Measurements from ENCODE around the gene C2orf72. TPM values are rescaled to one million over a fixed set of nuclear protein-coding genes. Genes with fewer than 3 reads are reported as not detected.

C2orf72 gene
- total RNA-seq, 3 donors from 2014 or later (not counting 1 experiment from before 2014, with no cell fraction given), result not detected

GRCh38 chr2:231047274-231047922 is 10.1 kb downstream of the C2orf72 start:
- Histone ChIP-seq H3K4me1 (ENCODE audit: control insufficient read depth, insufficient read depth, low read length) (peaks cover 27% of the 10 kb centered on the region), H3K27me3 (ENCODE audit: control insufficient read depth, insufficient read depth, low read length) (peaks cover 14% of the 10 kb centered on the region), H3K9me3 (ENCODE audit: control insufficient read depth, insufficient read depth, low read length) (no peaks in the 10 kb centered on the region), H3K4me3 (ENCODE audit: low read length) (no peak overlapping the region), H3K36me3 (ENCODE audit: control insufficient read depth, insufficient read depth, low read length) (no peaks in the 10 kb centered on the region), H3K27ac (ENCODE audit: low read length) (no peak overlapping the region)
- Mint-ChIP-seq H3K4me3 (no peak overlapping the region), H3K27ac (no peak overlapping the region), H3K4me1 (peaks cover 17 to 24% of the 10 kb centered on the region in 2 donors), H3K9me3 (no peaks in the 10 kb centered on the region), H3K36me3 (no peaks in the 10 kb centered on the region), H3K27me3 (ENCODE audit: low read depth in 2 of 2) (peaks cover 23% of the 10 kb centered on the region in 2 donors)
- intact Hi-C loops (cut with micrococcal nuclease), result no loop called here
- DNase-seq (no peak), ATAC-seq (no peak)
- no peak for TF ChIP-seq CTCF (IDR thresholded peaks at IDR 0.05)
- WGBS (ENCODE audit: insufficient coverage), result 85% methylated on average over 8 of the region's 8 CpGs

- Mint-ChIP-seq H3K27me3 (ENCODE audit: low read depth in 2 of 2) (peaks cover 24% of the 10 kb centered on the region in 2 donors), H3K27ac (no peak overlapping the region), H3K4me1 (peaks cover 25 to 32% of the 10 kb centered on the region in 2 donors), H3K9me3 (no peaks in the 10 kb centered on the region), H3K36me3 (no peaks in the 10 kb centered on the region), H3K4me3 (no peak overlapping the region)
- no peak overlapping the region for H3K27ac ChIP-seq (ENCODE audit: low read length)
- H3K4me3 ChIP-seq (ENCODE audit: low read length), result no peak overlapping the region
- H3K9me3 ChIP-seq (ENCODE audit: control insufficient read depth, insufficient read depth, low read length), result no peaks in the 10 kb centered on the region
- no peak for TF ChIP-seq CTCF (IDR thresholded peaks at IDR 0.05)
- peaks cover 36% of the 10 kb centered on the region for H3K4me1 ChIP-seq (ENCODE audit: control insufficient read depth, insufficient read depth, low read length)
- ATAC-seq, result no peak
- DNase-seq, result no peak
- WGBS (ENCODE audit: insufficient coverage), result 89% methylated on average over 10 of the region's 10 CpGs
- intact Hi-C loops (cut with micrococcal nuclease), result no loop called here
- peaks cover 17% of the 10 kb centered on the region for H3K27me3 ChIP-seq (ENCODE audit: control insufficient read depth, insufficient read depth, low read length)
- no peaks in the 10 kb centered on the region for H3K36me3 ChIP-seq (ENCODE audit: control insufficient read depth, insufficient read depth, low read length)
Measured at GRCh38 chr2:231047923-231048915, 10.9 kb downstream of the C2orf72 start.

- intact Hi-C loops (cut with micrococcal nuclease), result loop anchor here (5.0 kb wide), 1 partner anchor 172 kb away; no protein-coding TSS in a partner anchor
- H3K36me3 Mint-ChIP-seq, result no peaks in the 10 kb centered on the region
- no peak for TF ChIP-seq CTCF (IDR thresholded peaks at IDR 0.05)
- DNase-seq, result no peak
- Histone ChIP-seq H3K36me3 (ENCODE audit: control insufficient read depth, insufficient read depth, low read length) (no peaks in the 10 kb centered on the region), H3K27ac (ENCODE audit: low read length) (no peak overlapping the region), H3K4me1 (ENCODE audit: control insufficient read depth, insufficient read depth, low read length) (peaks cover 48% of the 10 kb centered on the region), H3K27me3 (ENCODE audit: control insufficient read depth, insufficient read depth, low read length) (peaks cover 19% of the 10 kb centered on the region), H3K4me3 (ENCODE audit: low read length) (no peak overlapping the region), H3K9me3 (ENCODE audit: control insufficient read depth, insufficient read depth, low read length) (no peaks in the 10 kb centered on the region)
- WGBS (ENCODE audit: insufficient coverage), result 91% methylated on average over 11 of the region's 12 CpGs
- no peak overlapping the region for H3K27ac Mint-ChIP-seq
- H3K9me3 Mint-ChIP-seq, result no peaks in the 10 kb centered on the region
- H3K27me3 Mint-ChIP-seq (ENCODE audit: low read depth in 2 of 2), result peaks cover 27 to 36% of the 10 kb centered on the region in 2 donors
- no peak for ATAC-seq
- no peak overlapping the region for H3K4me3 Mint-ChIP-seq
- peaks cover 37 to 43% of the 10 kb centered on the region in 2 donors for H3K4me1 Mint-ChIP-seq
Measured at GRCh38 chr2:231049286-231050017, 12.1 kb downstream of the C2orf72 start.

Measured in natural killer cell (primary cell).